Measurements from ENCODE around the gene TOP2B. TPM values are rescaled to one million over a fixed set of nuclear protein-coding genes. Genes with fewer than 3 reads are reported as not detected.
A peak's percentile ranks its signal among the peaks of the same experiment; 100 is the strongest.

Gene TOP2B
- total and polyA plus RNA-seq, 7 donors, result 39.3 to 84.8 (median 66.2) TPM

DNA sequence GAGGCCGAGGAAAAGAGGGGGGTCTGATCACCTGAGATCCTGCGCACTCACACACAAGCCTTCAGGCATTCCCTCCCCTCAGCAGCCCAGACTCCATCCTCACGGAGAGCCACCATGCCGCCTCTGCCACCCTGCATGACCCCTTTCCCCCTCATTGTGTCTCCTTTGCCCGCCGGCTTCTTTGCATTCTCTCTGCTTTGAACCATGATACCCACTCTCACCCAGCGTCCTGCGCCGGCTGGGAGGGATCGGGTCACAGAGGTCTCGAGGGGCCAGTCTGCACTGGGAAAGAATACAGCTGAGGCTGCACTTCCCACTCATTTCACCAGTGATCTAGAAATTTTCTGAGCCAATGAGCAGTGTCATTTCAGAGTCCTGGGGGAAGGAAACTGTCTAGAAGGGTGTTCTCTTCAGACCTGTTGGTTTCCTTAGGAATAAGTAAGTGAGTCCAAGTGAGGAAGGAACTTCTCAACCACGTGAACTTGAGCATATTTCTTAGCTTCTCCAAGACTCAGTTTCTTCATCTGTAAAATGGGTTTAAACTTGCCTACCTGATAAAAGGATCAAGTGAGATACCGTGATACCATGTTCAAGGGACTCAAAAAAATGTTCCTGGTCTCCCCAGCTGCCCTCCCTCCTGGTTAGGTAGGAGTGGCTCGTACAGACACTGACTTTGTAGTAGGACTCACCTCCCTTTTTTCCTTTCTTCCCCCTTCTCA is 96.7 kb downstream of the TOP2B start:
- DNase-seq (no peak), ATAC-seq (no peak)
- Histone ChIP-seq H3K4me3 (no peak overlapping the region), H3K36me3 (ENCODE audit: insufficient read depth in 1 of 2, low read depth in 1 of 2) (peaks cover 0 to 10% of the 10 kb centered on the region in 2 donors), H3K27ac (peak overlapping the region; percentile 20), H3K27me3 (ENCODE audit: insufficient read depth in 3 of 3, low read length in 2 of 3) (no peaks in the 10 kb centered on the region), H3K4me1 (peaks cover 12% of the 10 kb centered on the region), H3K9me3 (no peaks in the 10 kb centered on the region)
- intact Hi-C loops (cut with DNase I), result loop anchor here in 1 of 2 donors (5.0 kb wide), 1 partner anchor 46 kb away; no protein-coding TSS in a partner anchor
- TF ChIP-seq, protein P1, sequence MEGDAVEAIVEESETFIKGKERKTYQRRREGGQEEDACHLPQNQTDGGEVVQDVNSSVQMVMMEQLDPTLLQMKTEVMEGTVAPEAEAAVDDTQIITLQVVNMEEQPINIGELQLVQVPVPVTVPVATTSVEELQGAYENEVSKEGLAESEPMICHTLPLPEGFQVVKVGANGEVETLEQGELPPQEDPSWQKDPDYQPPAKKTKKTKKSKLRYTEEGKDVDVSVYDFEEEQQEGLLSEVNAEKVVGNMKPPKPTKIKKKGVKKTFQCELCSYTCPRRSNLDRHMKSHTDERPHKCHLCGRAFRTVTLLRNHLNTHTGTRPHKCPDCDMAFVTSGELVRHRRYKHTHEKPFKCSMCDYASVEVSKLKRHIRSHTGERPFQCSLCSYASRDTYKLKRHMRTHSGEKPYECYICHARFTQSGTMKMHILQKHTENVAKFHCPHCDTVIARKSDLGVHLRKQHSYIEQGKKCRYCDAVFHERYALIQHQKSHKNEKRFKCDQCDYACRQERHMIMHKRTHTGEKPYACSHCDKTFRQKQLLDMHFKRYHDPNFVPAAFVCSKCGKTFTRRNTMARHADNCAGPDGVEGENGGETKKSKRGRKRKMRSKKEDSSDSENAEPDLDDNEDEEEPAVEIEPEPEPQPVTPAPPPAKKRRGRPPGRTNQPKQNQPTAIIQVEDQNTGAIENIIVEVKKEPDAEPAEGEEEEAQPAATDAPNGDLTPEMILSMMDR (IDR thresholded peaks at IDR 0.05), result no peak
- WGBS, 3 donors, result 87 to 89% (median 87%) methylated on average over 14 of the region's 14 CpGs

DNA sequence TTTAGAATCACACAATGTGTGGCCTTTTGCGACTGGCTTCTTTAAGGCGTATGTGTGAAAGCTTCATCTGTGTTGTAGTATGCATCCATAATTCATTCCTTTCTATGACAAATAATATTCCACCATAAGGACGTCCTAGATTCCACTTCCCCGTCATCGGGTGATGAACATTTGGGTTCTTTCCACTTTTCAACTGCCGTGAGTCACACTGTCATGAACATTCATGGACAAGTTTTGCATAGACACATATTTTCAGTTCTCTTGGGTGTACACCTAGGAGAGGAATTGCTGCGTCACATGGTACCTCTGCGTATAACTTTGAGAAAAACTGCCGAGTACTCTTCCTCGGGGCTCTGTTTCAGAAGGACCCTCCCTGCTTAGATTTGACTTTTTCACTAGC is 97.3 kb downstream of the TOP2B start:
- no peaks in the 10 kb centered on the region for H3K9me3 ChIP-seq
- no peak overlapping the region for H3K4me3 ChIP-seq
- no peak overlapping the region for H3K27ac ChIP-seq
- H3K4me1 ChIP-seq, result peaks cover 12% of the 10 kb centered on the region
- TF ChIP-seq, protein P1 (IDR thresholded peaks at IDR 0.05), result no peak
- H3K36me3 ChIP-seq (ENCODE audit: insufficient read depth in 1 of 2, low read depth in 1 of 2), result peaks cover 0 to 10% of the 10 kb centered on the region in 2 donors
- no peaks in the 10 kb centered on the region for H3K27me3 ChIP-seq (ENCODE audit: insufficient read depth in 3 of 3, low read length in 2 of 3)
- WGBS, 3 donors, result 79 to 87% (median 86%) methylated on average over 10 of the region's 10 CpGs
- intact Hi-C loops (cut with DNase I), result loop anchor here in 1 of 2 donors (5.0 kb wide), 1 partner anchor 45 kb away; no protein-coding TSS in a partner anchor
- no peak for ATAC-seq
- no peak for DNase-seq

DNA sequence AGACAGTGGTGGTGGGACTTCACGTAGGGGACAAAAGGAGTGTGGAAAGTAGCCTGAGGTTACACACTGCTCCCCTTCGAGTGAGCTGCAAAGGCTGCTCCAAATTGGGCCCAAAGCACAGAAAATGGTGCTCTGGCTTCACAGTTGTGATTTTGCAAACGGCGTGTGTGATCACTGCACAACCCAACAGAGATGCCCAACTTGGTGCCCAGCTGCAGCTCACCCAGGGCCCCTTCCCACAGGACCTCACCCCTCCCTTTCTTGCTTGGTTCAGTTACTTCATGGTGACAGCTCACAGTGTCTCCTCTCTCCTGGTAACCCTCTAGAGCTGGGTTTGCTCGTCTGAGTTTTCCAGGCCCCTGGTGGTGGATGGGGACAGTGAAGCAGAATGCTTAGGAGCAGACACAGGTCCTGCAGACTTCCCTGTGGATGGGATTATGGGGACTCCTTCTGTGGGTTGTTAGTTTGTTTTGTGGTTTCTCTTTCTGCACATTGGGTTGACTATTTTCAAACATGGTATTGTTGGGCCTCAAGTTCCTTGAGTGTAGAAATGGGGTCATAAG is 98.3 kb downstream of the TOP2B start:
- no peaks in the 10 kb centered on the region for H3K9me3 ChIP-seq
- no peaks in the 10 kb centered on the region for H3K27me3 ChIP-seq (ENCODE audit: insufficient read depth in 3 of 3, low read length in 2 of 3)
- ATAC-seq (no peak), DNase-seq (no peak)
- no peak overlapping the region for H3K27ac ChIP-seq
- no peak overlapping the region for H3K4me3 ChIP-seq
- TF ChIP-seq, protein P1 (IDR thresholded peaks at IDR 0.05), result no peak
- H3K36me3 ChIP-seq (ENCODE audit: insufficient read depth in 1 of 2, low read depth in 1 of 2), result peaks cover 0 to 10% of the 10 kb centered on the region in 2 donors
- peaks cover 12% of the 10 kb centered on the region for H3K4me1 ChIP-seq
- intact Hi-C loops (cut with DNase I), result loop anchor here in 1 of 2 donors (5.0 kb wide), 1 partner anchor 44 kb away; no protein-coding TSS in a partner anchor
- 77 to 87% (median 83%) methylated on average over 5 of the region's 5 CpGs for WGBS, 3 donors

DNA sequence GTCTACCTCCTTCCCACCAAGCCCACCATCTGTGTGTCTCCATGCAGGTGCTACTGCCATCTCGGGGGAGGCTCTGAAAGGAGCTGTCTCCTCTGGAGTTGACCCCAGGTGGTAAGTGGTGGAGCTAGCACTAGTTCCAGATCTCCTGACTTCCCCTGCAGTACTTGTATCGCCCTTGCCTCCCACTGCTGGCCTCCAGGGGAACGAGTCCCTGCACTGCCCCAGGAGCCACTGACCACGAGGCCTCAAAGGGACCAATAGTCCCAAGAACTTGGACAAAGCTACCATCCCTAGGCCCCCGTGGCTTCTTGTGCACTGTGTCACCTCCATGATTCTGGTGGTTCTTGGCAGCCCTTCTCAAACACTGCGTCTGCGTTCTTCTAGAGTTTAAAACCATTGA is 98.9 kb downstream of the TOP2B start:
- Histone ChIP-seq H3K36me3 (ENCODE audit: insufficient read depth in 1 of 2, low read depth in 1 of 2) (peaks cover 0 to 6% of the 10 kb centered on the region in 2 donors), H3K27me3 (ENCODE audit: insufficient read depth in 3 of 3, low read length in 2 of 3) (no peaks in the 10 kb centered on the region), H3K4me3 (no peak overlapping the region), H3K27ac (no peak overlapping the region), H3K9me3 (no peaks in the 10 kb centered on the region), H3K4me1 (peaks cover 12% of the 10 kb centered on the region)
- 93 to 95% (median 95%) methylated on average over 7 of the region's 7 CpGs for WGBS, 3 donors
- TF ChIP-seq, protein P1 (IDR thresholded peaks at IDR 0.05), result no peak
- DNase-seq (no peak), ATAC-seq (no peak)
- intact Hi-C loops (cut with DNase I), result loop anchor here in 1 of 2 donors (5.0 kb wide), 1 partner anchor 44 kb away; no protein-coding TSS in a partner anchor

Measured in psoas muscle (tissue), 8 donors.